ENCODE results near the gene CIROP.
"Not testable (repeated sequence)": the region's sequence is repeated elsewhere in the genome, so short reads cannot be mapped to it uniquely, and the experiment has no call there.

The CIROP gene

GRCh38 chr14:23112359-23113178 lies 7.8 kb upstream of the CIROP start:
- no peak for FAIRE-seq

DNA sequence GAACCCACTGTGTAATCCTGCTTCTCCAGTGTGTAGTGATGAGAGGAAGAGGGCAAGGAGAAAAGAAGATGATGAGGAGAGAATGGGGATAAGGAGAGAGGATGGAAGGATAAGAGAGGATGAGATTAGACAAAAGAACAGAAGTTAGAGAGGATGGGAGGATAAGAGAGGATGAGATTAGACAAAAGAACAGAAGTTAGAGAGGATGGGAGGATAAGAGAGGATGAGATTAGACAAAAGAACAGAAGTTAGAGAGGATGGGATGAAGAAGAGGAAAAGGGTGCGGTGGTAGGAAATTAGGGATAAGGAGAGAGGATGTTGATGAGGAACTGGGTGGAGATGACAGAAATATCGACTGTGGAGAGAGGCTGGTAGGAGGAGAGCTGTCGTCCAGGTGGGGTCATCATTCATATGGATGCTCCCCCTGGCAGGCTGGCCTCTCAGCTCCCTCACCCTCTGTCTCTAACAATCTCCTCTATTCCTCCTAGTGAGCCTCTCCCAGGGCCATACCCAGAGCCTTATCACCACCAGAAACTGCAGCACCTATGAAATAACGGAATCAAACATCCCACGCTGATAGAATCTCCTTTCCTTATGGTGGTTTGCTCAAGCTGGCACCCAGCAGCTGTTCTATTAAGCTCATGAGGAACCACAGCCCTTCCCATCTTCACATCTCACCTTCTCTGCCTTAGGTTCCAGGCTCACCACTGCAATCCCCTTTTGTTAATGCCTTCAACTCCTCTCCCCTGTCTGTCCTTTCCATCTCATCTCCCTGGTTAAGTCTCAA lies 6.0 kb upstream of the CIROP start:
- no peak for FAIRE-seq

- no peak for FAIRE-seq
Measured at GRCh38 chr14:23109769-23110168, 5.0 kb upstream of the CIROP start.

DNA sequence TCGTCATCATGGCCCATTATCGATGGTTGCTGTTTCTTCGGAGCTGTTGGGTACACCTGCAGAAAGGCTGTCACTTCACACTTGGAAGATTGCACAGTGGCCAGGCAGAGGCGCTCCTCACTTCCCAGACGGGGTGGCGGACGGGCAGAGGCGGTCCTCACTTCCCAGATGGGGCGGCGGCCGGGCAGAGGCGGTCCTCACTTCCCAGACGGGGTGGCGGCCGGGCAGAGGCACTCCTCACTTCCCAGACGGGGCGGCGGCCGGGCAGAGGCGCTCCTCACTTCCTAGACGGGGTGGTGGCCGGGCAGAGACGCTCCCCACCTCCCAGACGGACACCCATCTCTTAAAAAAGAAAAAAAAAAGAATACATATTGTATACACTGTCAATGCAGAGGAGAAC lies 3.4 kb upstream of the CIROP start:
- FAIRE-seq: not testable (repeated sequence)

DNA sequence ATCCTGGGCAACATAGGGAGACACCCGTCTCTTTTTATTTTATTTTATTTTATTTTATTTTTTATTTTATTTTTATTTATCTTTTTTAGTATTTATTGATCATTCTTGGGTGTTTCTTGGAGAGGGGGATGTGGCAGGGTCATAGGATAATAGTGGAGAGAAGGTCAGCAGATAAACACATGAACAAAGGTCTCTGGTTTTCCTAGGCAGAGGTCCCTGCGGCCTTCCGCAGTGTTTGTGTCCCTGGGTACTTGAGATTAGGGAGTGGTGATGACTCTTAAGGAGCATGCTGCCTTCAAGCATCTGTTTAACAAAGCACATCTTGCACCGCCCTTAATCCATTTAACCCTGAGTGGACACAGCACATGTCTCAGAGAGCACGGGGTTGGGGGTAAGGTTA lies 2.8 kb upstream of the CIROP start:
- FAIRE-seq: not testable (repeated sequence)

DNA sequence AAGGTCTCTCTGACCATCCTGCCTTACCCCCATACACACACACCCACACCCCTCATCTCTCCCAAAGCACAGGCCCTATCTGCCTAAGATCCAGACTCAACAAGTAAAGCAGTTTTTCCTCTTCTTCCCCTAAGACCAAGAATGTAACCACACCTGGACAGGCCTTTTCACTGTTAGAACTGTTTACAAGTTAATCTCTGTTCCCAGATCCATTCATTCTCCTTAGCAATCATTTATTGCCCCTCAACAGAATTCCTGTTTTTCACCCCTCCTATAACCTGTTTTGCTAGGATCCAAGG lies 1.9 kb upstream of the CIROP start:
- no peak for FAIRE-seq

- FAIRE-seq: no peak
Measured at GRCh38 chr14:23105348-23105824, 597 bp upstream of the CIROP start.

DNA sequence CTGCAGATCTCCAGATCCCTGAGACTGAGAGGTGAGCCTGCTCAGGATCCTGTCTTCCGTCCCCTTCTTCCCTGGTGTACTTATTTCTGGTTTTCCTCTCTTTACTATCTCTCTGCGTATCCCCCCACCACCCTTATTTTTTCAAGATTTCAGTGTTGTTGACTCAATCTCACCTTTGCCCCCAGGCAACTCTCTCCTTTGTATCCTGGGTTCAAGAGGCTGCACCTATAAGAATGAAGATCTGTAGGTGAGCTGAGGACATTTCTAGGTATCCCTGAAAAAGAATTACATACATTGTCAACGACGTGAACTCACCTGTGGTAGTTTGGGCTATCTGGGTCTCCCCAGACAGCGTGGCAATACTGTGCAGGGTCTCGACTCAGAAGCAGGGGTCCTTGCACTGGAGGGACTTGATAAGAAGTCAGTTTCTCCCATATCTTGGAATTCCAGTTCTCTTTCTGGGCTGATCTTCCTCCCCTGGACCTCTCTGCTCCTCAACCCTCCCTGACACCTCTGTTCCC lies 659 bp downstream of the CIROP start:
- no peak for FAIRE-seq

DNA sequence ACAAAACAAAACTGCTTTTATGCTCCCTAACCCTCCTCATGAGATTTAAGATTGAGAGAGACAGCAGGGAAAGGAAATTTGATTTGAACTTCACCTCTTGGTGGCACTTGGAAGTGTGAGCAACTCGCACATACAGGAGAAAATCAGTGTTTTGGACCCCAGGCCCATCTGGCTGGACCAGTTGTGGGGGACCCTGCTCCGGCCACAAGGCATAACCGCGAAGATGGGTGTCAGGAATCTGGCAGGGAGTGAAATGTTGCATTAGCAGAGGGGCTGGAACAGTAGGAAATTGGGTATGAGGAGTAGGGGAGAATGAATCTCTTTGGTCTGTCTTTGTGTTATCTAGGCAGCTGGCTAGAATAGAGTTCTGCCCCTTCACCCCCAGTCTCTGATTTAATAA lies 1.2 kb downstream of the CIROP start:
- no peak for FAIRE-seq

DNA sequence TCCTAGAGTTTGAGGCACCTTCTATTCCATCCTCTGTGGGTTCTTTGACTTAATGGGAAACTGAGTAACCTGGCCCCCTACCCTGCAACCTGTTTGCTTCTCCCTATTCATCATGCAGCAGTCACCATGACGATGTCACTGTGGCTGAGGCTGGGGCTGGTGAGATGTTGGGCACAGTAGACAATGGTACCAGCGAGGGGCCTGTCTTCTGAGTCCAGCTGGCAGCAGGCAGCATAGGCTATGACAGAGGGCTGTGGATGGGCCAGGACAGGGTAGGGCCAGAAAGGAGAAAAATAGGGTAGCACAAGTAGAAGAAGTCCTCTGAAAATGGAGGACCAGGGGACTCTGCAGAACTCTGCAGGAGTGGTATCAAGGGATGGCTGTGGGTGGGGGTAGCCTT lies 2.0 kb downstream of the CIROP start:
- FAIRE-seq: no peak

- FAIRE-seq: no peak
Measured at GRCh38 chr14:23101986-23102625, 2.7 kb downstream of the CIROP start.

- FAIRE-seq: no peak
Measured at GRCh38 chr14:23101213-23101970, 3.4 kb downstream of the CIROP start.

DNA sequence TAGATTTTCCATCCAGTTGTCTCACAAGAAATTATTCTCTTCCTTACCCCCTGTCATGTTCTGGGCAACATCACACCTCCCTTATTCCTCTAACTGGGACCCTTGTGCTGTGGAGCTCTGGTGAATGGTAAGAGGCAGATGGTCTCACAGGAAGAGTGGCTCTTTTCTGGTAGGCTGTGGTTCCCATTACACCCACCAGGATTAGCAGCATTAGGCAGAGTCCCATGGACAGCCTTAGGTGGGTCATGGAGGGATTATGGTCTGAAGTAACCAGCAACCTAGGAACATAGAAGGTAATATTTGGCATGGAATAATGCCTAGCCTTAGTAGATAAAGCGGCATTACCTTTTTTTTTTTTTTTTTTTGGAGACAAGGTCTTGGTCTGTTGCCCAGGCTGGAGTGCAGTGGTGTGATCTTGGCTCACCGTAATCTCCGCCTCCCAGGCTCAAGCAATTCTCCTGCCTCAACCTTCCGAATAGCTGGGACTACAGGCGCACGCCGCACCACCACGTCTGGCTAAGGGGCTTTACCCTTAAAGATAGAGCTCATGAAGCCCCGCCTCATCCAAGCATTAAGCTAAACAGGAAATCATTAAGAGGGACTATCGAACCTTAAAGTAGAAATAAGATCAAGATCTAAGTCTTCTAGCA lies 5.5 kb downstream of the CIROP start:
- FAIRE-seq: no peak

- no peak for FAIRE-seq
Measured at GRCh38 chr14:23097786-23098185, 7.0 kb downstream of the CIROP start.

DNA sequence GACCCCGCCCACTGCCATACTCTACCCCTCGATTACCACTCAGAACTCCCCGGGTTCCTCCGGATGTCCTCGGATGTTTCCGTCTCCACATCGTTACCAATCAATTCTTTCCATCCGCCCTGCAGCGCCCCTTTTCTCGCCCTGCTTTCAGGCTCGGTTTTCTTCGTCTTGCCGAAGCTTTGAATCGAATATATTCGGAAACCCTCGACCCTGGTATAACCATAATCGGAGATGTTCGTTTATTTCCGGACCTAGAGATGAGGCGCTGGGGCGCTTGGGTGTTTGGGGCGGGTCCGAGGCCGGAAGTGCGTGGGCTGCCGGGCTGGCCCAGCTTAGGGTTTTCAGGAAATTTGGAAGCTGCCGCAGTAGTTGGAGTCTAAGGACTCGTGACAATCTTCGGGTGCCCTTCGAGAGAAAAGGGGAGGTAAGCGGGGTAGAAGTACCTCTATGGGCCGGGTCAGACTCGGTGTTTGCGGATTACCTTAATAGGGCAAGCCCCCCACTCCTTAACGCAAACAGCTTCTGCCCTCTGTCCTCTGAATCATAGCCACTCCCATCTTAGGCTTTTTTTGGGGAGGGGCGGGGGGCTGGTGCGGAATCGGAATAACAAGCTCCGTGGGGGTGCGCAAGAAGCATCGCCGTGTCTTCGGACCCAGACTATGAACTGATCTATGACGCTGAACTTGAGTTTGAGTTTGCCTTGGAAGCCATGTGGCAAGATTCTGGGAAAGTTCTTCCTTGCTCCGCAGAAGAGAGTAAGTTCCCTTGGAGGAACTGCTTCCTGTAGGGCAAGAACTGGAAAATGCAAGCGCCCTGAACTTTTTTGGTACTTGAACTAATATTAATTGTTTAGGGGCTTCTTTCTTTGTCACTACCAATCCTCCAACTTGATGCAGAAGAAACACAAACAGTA lies 9.3 kb downstream of the CIROP start, which contains the start of gene C14orf119:
C14orf119 (plus strand) TSS at position 310 of the 913 bp plus-strand sequence. CDS start 2,154 bp downstream, outside the sequence.
- FAIRE-seq: peak; percentile 98

DNA sequence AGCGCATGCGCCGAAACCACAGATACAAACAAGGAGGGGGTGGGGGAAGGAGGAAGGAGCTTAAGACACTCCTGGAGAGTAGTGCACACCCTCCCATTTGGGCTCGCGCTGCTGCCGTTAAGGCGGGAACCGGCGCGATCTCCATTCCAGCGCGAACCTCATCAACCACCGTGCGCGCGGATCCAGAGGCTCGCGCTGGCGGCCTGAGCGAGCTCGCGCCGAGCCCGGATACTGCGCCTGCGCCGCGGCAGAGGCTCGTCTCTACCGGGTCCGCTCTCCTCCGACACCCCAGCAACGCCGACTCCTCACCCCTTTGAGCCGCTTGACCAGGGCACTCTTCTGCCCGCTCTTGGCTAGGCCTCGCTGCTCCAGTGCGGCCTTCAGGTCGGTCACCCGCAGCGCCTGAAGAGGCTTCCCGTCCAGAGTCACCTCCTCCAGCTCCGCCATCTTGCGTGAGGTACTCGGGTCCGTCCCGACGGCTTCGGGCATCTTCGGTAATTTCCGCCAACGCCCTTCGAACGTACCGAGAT lies 10.1 kb downstream of the CIROP start, which contains the start of gene ACIN1:
ACIN1 (minus strand) TSS at position 471 of the 530 bp plus-strand sequence; CDS start at position 447, 24 bp downstream.
- FAIRE-seq: no peak

DNA sequence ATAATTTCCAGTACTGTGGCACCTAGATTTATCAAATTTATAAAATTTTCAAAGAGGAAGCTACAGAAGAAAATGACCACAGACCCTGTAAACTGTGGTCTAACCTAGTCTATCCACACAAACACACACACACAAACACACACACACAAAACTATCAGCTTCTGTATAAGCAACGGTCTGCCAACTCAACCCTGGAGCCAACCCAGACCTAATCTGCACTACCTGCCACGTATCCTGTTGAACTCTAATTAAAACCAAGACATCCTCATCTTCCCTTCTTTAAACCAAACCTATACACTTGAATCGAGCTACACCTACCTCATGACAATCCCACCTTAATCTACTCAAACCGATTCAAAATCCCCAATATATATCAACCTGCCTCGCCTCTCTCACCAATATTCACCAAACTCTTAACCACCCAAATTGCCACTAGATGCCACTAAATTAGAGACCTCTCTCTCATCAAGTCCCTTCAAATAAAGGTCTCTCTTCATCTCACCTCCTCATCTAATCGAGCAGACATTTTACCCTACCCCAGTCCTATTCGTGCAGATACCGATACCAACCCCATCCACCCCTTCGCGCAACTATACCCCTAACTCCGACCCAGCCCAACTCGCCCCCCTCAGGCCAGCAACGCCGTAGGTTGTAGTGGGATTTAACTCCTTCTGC lies 10.7 kb downstream of the CIROP start:
- FAIRE-seq: no peak

GRCh38 chr14:23093526-23093925 lies 11.3 kb downstream of the CIROP start:
- FAIRE-seq: no peak

DNA sequence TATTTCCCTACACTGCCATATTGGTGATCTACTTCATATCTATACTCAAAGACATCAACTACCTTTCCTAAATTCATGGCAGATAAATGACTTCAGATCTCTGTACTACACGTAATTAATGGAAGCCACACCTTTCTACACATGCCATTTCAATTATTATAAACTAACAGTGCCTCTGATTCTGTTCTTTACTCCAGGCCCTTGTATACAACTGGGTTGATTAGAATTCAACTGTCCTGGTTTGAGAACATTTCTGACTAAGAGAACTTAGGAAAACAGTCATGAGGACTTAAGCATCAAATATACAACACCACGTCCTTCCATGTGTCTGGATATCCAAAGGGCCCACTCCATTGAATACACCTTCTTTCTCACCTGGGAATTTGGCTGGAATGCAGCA lies 11.7 kb downstream of the CIROP start:
- no peak for FAIRE-seq
